K562 (cell line): ENCODE data around the gene CLGN. TPM values are rescaled to one million over a fixed set of nuclear protein-coding genes. Genes with fewer than 3 reads are reported as not detected.
"Not testable (repeated sequence)": the region's sequence is repeated elsewhere in the genome, so short reads cannot be mapped to it uniquely, and the experiment has no call there.

ENCODE experiments used
- ATF1 ChIP-seq, 2 experiments: fragments of 450-650 bp in 1 of 2; IDR thresholded peaks; 2 replicates each; pipeline ENCODE4 v1.6.1; 2016; ENCODE audit warnings: missing compliant biosample characterization in 1 of 2, missing genetic modification characterization in 1 of 2
- DMBX1 ChIP-seq: fragments of 250-450 bp; sonication (Bioruptor Pico); IDR thresholded peaks from 2 replicates; pipeline ENCODE4 v1.8.0; 2022; ENCODE audit warnings: inconsistent platforms, mild to moderate bottlenecking, moderate library complexity, borderline replicate concordance
- FOXA3 ChIP-seq, 2 experiments: fragments of 450-650 bp in 1 of 2; sonication (generic) in 1 of 2; formaldehyde crosslinking; IDR thresholded peaks in 1 of 2; conservative IDR thresholded peaks in 1 of 2; 2 replicates each; pipeline versions ENCODE4 v1.4.0 to v1.8.0; 2020 to 2022; ENCODE audit warnings: mild to moderate bottlenecking in 2 of 2, missing genetic modification reagents in 1 of 2
- LCOR ChIP-seq: sonication (generic); formaldehyde crosslinking; IDR thresholded peaks from 2 replicates; pipeline ENCODE4 v1.8.0; 2022; ENCODE audit warnings: mild to moderate bottlenecking, missing genetic modification reagents
- MGA ChIP-seq: fragments of 450-650 bp; IDR thresholded peaks from 2 replicates; pipeline ENCODE4 v1.6.1; 2016; ENCODE audit warnings: mild to moderate bottlenecking, moderate library complexity
- NFIC ChIP-seq: fragments of 450-650 bp; IDR thresholded peaks from 2 replicates; pipeline ENCODE4 v1.6.1; 2017; ENCODE audit warnings: mild to moderate bottlenecking, inconsistent platforms
- NFRKB ChIP-seq: fragments of 450-650 bp; IDR thresholded peaks from 2 replicates; pipeline ENCODE4 v1.6.1; 2016; ENCODE audit warnings: low read depth
- NR2C2 ChIP-seq, 2 experiments: fragments of 200-800 bp in 1 of 2; sonication (Bioruptor generic) in 1 of 2; sonication (generic) in 1 of 2; formaldehyde crosslinking in 1 of 2; IDR thresholded peaks; 2 replicates each; pipeline versions ENCODE4 v1.6.1 to v1.8.0; 2016 to 2022; ENCODE audit warnings: mild to moderate bottlenecking in 1 of 2, missing compliant biosample characterization in 1 of 2, missing genetic modification characterization in 1 of 2, missing genetic modification reagents in 1 of 2
- POLR2G ChIP-seq: fragments of 200-400 bp; formaldehyde crosslinking; IDR thresholded peaks from 2 replicates; pipeline ENCODE4 v1.6.1; 2017; ENCODE audit warnings: low read depth, mild to moderate bottlenecking, antibody characterized with exemption, low read length, moderate library complexity
- RBFOX2 ChIP-seq: fragments of 200-400 bp; formaldehyde crosslinking; IDR thresholded peaks from 2 replicates; pipeline ENCODE4 v1.6.1; 2017; ENCODE audit warnings: low read depth, mild to moderate bottlenecking, low read length, moderate library complexity
- SUPT5H ChIP-seq: fragments of 450-650 bp; IDR thresholded peaks from 2 replicates; pipeline ENCODE4 v1.6.1; 2016
- TAF7 ChIP-seq: fragments of 450-650 bp; IDR thresholded peaks from 2 replicates; pipeline ENCODE4 v1.6.1; 2016; ENCODE audit warnings: missing genetic modification characterization, missing compliant biosample characterization
- TARDBP ChIP-seq: fragments of 450-650 bp; IDR thresholded peaks from 2 replicates; pipeline ENCODE4 v1.6.1; 2016
- YY1 ChIP-seq, 3 experiments: IDR thresholded peaks; 2 replicates each; pipeline ENCODE4 v1.6.1; 2011; ENCODE audit warnings: low read length in 2 of 3, mild to moderate bottlenecking in 2 of 3, moderate library complexity in 2 of 3, borderline replicate concordance in 1 of 3, control low read depth in 1 of 3, low read depth in 1 of 3; ENCODE audit not compliant: insufficient read depth in 3 of 3, insufficient replicate concordance in 2 of 3, control insufficient read depth in 1 of 3, insufficient read length in 1 of 3; ENCODE audit errors: extremely low read depth in 1 of 3
- polyA plus RNA-seq, 8 experiments: library from polyadenylated mRNA; depleted of rRNA in 4 of 8; stranded (reverse) in 5 of 8; unstranded in 3 of 8; fragments of >200 nt; fragmentation: Nextera tagmentation in 2 of 8; fragmentation: Illumina TruSeq in 1 of 8; extraction: Ambion mirVana in 2 of 8; extraction: Trizol in 1 of 8; gene quantifications; 2 replicates each; pipeline versions ENCODE4 v1.2.1 to v1.2.3, GENCODE V29; 2011 to 2014; ENCODE audit warnings: inconsistent platforms in 1 of 8, missing spikeins in 1 of 8
- total RNA-seq, 7 experiments: library from RNA; depleted of rRNA in 6 of 7; stranded (reverse); fragments of >200 nt in 6 of 7; fragmentation: Illumina TruSeq in 2 of 7; extraction: Trizol in 2 of 7; gene quantifications; 2 replicates each; pipeline versions ENCODE4 v1.2.1 to v1.2.3, GENCODE V29; 2011 to 2021; ENCODE audit warnings: low replicate concordance in 1 of 7

Gene CLGN
- total and polyA plus RNA-seq, 9 of the 15 experiments (the other 6 are each of a cell fraction or from before 2014, with no cell fraction given) = 0.22 to 3.6 (median 2.7) TPM

DNA sequence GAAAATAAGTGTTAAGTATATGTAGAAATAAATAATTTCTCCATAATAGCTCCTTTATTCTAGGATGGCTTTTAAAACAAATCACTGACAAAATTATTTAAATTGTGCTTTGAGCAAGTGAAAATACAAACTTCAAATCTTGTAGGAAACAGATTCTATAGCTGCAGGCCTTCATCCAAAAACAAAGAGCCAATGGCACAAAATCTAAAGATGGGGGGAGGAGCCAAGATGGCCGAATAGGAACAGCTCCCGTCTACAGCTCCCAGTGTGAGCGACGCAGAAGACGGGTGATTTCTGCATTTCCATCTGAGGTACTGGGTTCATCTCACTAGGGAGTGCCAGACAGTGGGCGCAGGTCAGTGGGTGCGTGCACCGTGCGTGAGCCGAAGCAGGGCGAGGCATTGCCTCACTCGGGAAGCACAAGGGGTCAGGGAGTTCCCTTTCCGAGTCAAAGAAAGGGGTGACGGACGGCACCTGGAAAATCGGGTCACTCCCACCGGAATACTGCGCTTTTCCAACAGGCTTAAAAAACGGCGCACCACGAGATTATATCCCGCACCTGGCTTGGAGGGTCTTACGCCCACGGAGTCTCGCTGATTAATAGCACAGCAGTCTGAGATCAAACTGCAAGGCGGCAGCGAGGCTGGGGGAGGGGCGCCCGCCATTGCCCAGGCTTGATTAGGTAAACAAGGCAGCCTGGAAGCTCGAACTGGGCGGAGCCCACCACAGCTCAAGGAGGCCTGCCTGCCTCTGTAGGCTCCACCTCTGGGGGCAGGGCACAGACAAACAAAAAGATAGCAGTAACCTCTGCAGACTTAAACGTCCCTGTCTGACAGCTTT lies 14.1 kb downstream of the CLGN start (continued):
- TF ChIP-seq MGA (peak; percentile 85), FOXA3 (CRISPR knock-in tag; conservative IDR thresholded peaks at IDR 0.05 in 1 of 2, IDR thresholded peaks at IDR 0.05 in 1 of 2) (peak; percentile 87 to 90), RBFOX2 (peak; percentile 48), YY1 (IDR thresholded peaks at IDR 0.05; ENCODE audit: borderline replicate concordance in 1 of 3, control insufficient read depth in 1 of 3, extremely low read depth in 1 of 3, insufficient read depth in 3 of 3, insufficient read length in 1 of 3, insufficient replicate concordance in 2 of 3, low read depth in 1 of 3, low read length in 2 of 3) (peak in 2 of 3 experiments; percentile 50 to 71), ATF1 (tag; IDR thresholded peaks at IDR 0.05) (0 out of 2 replicates have a peak, but pooled peaks have one; percentile 24), SUPT5H (peak; percentile 51; the same call in 1 of the 2 replicates), POLR2G (peak; percentile 44; the same call in 1 of the 2 replicates), NFIC (0 out of 2 replicates have a peak, but pooled peaks have one; percentile 15), NR2C2 (tag; IDR thresholded peaks at IDR 0.05) (peak; percentile 31; the same call in 1 of the 2 replicates), DMBX1 (CRISPR knock-in tag) (0 out of 2 replicates have a peak, but pooled peaks have one; percentile 21), TARDBP (peak; percentile 65; the same call in 1 of the 2 replicates), NFRKB (peak; percentile 69; the same call in 1 of the 2 replicates), TAF7 (tag) (peak; percentile 55; the same call in 1 of the 2 replicates), LCOR (CRISPR knock-in tag) (peak; percentile 64; the same call in 1 of the 2 replicates)
- not testable (repeated sequence) for TF ChIP-seq ATF1, NR2C2 (CRISPR knock-in tag; IDR thresholded peaks at IDR 0.05)
